Stimulated activated effector memory CD8-positive, alpha-beta T cell treated with anti-CD3 and anti-CD28 coated beads, Interleukin-12 subunit alpha, Interleukin-12 subunit beta, amount 100 ng/mL, for 72 hours (primary cell): ENCODE measurements around the gene ARHGAP15.
A peak's percentile ranks its signal among the peaks of the same experiment; 100 is the strongest.

Experiments
- ATAC-seq: fragments of 150-1000 bp; cut with Tn5 transposase; 2 replicates; pipeline ENCODE4 v1.10.0; 2021
- DNase-seq, 2 donors: peaks; one replicate each; pipeline ENCODE4 v3.0.0; 2021 to 2022; ENCODE audit warnings: low spot score in 2 of 2
- H3K27ac Mint-ChIP-seq: one replicate; pipeline ENCODE4 v1.8.0; 2022; ENCODE audit warnings: mild to moderate bottlenecking, mixed read lengths
- H3K36me3 Mint-ChIP-seq: one replicate; pipeline ENCODE4 v1.8.0; 2022; ENCODE audit warnings: mild to moderate bottlenecking, mixed read lengths
- H3K4me1 Mint-ChIP-seq: one replicate; pipeline ENCODE4 v1.8.0; 2022; ENCODE audit warnings: mixed read lengths
- H3K4me3 Mint-ChIP-seq: one replicate; pipeline ENCODE4 v1.8.0; 2022; ENCODE audit warnings: mild to moderate bottlenecking, mixed read lengths
- H3K9me3 Mint-ChIP-seq: one replicate; pipeline ENCODE4 v1.8.0; 2022; ENCODE audit warnings: mixed read lengths

The ARHGAP15 gene

DNA sequence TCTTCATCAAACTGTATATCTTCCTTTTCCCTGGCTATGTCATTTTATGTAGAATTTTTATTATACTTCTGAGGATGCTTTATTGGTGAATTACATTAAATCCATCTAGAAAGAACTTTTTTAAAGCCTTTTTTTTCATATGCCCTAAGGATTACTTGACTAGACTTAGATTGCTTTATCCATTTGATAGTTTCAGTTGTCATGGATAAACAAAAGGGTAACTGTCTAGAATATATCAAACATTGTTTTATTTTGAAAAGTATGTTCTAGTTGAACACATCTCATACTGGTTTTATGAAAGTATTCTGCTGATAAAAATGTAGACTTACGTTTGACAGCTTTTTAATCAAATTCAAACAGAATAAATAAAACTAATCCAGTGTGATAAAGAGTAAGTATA, 639.8 kb downstream of the ARHGAP15 start:
- DNase-seq = no peak
- H3K4me1 Mint-ChIP-seq = peaks cover 6% of the 10 kb centered on the region
- H3K36me3 Mint-ChIP-seq = peaks cover 20% of the 10 kb centered on the region
- H3K4me3 Mint-ChIP-seq = no peak overlapping the region
- no peaks in the 10 kb centered on the region for H3K9me3 Mint-ChIP-seq
- no peak for ATAC-seq
- H3K27ac Mint-ChIP-seq = no peak overlapping the region

DNA sequence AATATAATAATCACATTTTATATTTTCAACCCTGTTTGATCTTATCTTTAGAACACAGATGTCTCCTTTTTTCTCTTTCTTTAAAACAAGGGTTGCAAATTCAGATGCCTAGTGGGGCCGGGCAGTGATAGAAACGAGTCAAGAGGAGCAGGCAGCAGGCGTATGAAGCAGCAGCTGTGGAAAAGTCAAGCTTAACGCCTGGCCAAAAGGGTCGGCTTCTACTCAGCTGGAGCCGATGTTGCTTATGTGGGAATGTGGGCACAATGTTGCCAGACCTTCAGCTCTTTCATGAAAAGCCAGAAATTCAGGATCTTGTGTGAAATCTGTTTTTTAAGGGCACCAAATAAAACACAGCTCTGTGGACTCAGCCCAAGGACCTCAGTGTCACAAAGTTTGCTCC, 642.7 kb downstream of the ARHGAP15 start:
- Mint-ChIP-seq H3K27ac (no peak overlapping the region), H3K9me3 (no peaks in the 10 kb centered on the region), H3K36me3 (peaks cover 20% of the 10 kb centered on the region), H3K4me3 (no peak overlapping the region), H3K4me1 (no peaks in the 10 kb centered on the region)
- ATAC-seq (no peak), DNase-seq (no peak)

- H3K9me3 Mint-ChIP-seq = no peaks in the 10 kb centered on the region
- ATAC-seq (no peak), DNase-seq (no peak)
- no peaks in the 10 kb centered on the region for H3K4me1 Mint-ChIP-seq
- H3K4me3 Mint-ChIP-seq = no peak overlapping the region
- H3K27ac Mint-ChIP-seq = no peak overlapping the region
- no peaks in the 10 kb centered on the region for H3K36me3 Mint-ChIP-seq
These were observed 647.5 kb downstream of the ARHGAP15 start for GRCh38 chr2:143776526-143777297.

- DNase-seq (no peak), ATAC-seq (no peak)
- Mint-ChIP-seq H3K4me1 (no peaks in the 10 kb centered on the region), H3K27ac (no peak overlapping the region), H3K9me3 (no peaks in the 10 kb centered on the region), H3K36me3 (no peaks in the 10 kb centered on the region), H3K4me3 (no peak overlapping the region)
These were observed 649.8 kb downstream of the ARHGAP15 start for GRCh38 chr2:143779021-143779420.

DNA sequence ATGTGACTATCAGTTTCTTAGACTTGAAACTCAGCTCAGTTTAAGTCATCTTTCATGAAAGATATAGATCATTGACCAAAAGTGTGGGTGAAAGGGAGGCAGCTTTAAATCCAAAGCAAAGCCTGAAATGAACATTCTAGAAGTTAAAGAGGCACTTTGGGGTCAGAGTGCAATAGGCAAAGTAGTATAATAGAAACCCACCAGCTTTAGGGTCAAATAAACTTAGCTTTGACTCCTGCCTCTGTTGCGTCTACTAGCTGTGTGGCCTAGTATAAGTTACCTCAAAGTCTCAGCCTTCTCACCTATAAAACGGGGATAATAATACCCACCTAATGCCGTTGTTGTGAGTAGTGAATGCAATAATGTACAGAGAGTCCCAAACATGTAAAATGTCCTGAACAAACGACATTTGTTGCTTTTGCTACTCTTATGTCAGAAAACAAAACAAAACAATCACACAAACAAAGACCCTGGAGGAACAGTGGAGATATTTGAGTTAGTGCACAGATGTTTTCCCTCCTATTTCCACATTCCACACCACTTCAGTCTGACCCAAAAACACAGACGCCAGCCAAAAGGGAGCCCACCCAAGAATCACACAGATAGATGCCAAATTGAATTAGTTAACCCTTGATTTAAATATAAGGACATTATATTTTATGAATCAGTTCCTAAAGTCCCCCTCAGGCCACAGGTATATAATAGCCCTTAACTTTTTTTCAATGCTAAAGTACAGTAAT, 657.0 kb downstream of the ARHGAP15 start:
- no peaks in the 10 kb centered on the region for H3K36me3 Mint-ChIP-seq
- ATAC-seq = no peak
- no peak for DNase-seq

GRCh38 chr2:143787674-143788073, 658.5 kb downstream of the ARHGAP15 start:
- ATAC-seq (peak; percentile 64), DNase-seq (no peak)
- H3K36me3 Mint-ChIP-seq = no peaks in the 10 kb centered on the region
- H3K4me3 Mint-ChIP-seq = no peak overlapping the region
- H3K4me1 Mint-ChIP-seq = no peaks in the 10 kb centered on the region
- peaks cover 3% of the 10 kb centered on the region for H3K9me3 Mint-ChIP-seq
- no peak overlapping the region for H3K27ac Mint-ChIP-seq

More for the DNA sequence above, 657.0 kb downstream of the ARHGAP15 start:
- H3K4me1 Mint-ChIP-seq = no peaks in the 10 kb centered on the region
- H3K4me3 Mint-ChIP-seq = no peak overlapping the region
- peaks cover 3% of the 10 kb centered on the region for H3K9me3 Mint-ChIP-seq
- H3K27ac Mint-ChIP-seq = no peak overlapping the region

DNA sequence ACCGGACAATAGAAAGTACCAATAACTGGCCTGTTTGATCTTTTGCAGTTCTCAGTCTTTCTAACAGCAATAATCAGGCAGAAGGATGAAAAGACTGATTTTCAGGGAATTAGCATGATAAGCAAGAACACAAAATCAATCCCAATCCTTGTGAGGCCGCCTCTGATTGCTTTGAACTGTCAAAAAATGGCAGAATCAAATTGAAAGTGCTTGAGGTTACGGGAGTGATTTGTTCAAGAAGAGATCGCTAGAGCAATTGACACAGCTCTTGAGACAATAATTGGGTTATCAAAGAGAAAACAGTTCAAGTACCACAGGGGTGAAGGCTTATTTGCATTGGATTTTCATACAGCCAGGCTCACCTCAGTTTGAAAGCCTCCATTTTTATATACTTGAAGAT, 663.4 kb downstream of the ARHGAP15 start:
- H3K36me3 Mint-ChIP-seq = no peaks in the 10 kb centered on the region
- no peak overlapping the region for H3K4me3 Mint-ChIP-seq
- peaks cover 3% of the 10 kb centered on the region for H3K9me3 Mint-ChIP-seq
- H3K27ac Mint-ChIP-seq = no peak overlapping the region
- ATAC-seq = no peak
- no peaks in the 10 kb centered on the region for H3K4me1 Mint-ChIP-seq
- no peak for DNase-seq

- H3K4me3 Mint-ChIP-seq = no peak overlapping the region
- ATAC-seq (no peak), DNase-seq (no peak)
- no peak overlapping the region for H3K27ac Mint-ChIP-seq
- peaks cover under 1% of the 10 kb centered on the region for H3K9me3 Mint-ChIP-seq
- H3K4me1 Mint-ChIP-seq = no peaks in the 10 kb centered on the region
- H3K36me3 Mint-ChIP-seq = no peaks in the 10 kb centered on the region
These were observed 664.2 kb downstream of the ARHGAP15 start for GRCh38 chr2:143793381-143793780.

DNA sequence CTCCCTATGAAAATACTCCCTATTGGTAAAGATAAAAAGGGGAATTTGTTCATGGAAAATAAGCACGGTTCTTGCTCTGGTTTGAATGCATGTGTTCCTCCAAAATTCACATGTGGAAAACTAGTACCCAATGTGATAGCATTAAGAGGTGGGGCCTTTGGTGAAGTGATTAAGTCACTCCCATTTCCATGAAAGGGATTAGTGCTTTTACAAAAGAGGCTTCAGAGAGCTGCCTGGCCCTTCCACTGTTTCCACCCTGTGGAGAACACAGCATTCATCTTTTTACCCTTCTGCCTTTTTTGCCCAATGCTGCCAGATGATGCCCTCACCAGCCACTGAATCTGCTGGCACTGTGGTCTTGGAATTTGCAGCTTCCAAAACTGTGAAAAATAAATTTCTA, 666.8 kb downstream of the ARHGAP15 start:
- DNase-seq (no peak), ATAC-seq (no peak)
- no peaks in the 10 kb centered on the region for H3K36me3 Mint-ChIP-seq
- H3K9me3 Mint-ChIP-seq = no peaks in the 10 kb centered on the region
- no peak overlapping the region for H3K27ac Mint-ChIP-seq
- peaks cover 5% of the 10 kb centered on the region for H3K4me1 Mint-ChIP-seq
- H3K4me3 Mint-ChIP-seq = no peak overlapping the region

- no peaks in the 10 kb centered on the region for H3K36me3 Mint-ChIP-seq
- peaks cover 26% of the 10 kb centered on the region for H3K4me1 Mint-ChIP-seq
- H3K27ac Mint-ChIP-seq = peak overlapping the region; percentile 54
- DNase-seq = no peak
- no peak overlapping the region for H3K4me3 Mint-ChIP-seq
- no peak for ATAC-seq
- H3K9me3 Mint-ChIP-seq = no peaks in the 10 kb centered on the region
These were observed 672.3 kb downstream of the ARHGAP15 start for GRCh38 chr2:143801561-143801960.

- Mint-ChIP-seq H3K4me1 (peaks cover 26% of the 10 kb centered on the region), H3K36me3 (no peaks in the 10 kb centered on the region), H3K27ac (peak overlapping the region; percentile 91), H3K4me3 (peak overlapping the region; percentile 61), H3K9me3 (no peaks in the 10 kb centered on the region)
- no peak for DNase-seq
- ATAC-seq = peak; percentile 67
These were observed 673.0 kb downstream of the ARHGAP15 start for GRCh38 chr2:143802242-143802641.

DNA sequence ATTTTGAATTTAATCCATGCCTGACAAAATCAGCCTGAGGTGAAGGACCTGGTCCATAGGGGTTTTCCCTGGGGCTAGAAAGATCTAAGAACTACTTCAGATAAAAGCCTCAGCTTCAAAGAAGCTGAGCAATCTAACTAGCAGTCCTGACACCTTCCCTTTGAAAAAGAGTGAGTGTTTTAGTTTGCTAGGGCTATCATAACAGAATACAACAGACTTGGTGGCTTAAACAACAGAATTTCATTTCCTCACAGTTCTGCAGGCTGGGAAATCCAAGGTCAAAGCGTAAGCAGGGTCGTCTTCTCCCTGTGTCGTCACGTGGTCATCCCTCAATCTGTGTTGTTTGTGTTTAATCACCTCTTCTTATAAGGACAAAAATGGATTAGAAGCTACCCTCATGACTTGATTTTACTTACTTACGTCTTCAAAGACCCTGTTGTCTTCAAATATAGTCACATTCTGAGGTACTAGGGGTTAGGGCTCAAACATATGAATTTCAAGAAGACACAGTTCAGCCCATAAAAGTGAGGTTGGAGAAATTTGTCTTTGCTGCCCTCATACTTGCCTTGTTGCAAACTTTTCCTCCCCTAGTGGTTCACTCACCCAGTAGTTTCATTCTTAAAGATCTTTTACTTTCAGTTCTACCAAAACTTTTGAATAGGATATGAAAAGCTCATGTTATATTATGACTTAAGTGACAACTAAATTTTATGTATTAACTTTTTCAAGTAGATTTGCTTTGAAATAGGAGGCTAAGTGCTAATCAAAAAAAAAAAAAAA, 673.8 kb downstream of the ARHGAP15 start:
- Mint-ChIP-seq H3K27ac (peak overlapping the region; percentile 91), H3K4me3 (peak overlapping the region; percentile 61), H3K36me3 (no peaks in the 10 kb centered on the region), H3K4me1 (peaks cover 26% of the 10 kb centered on the region), H3K9me3 (no peaks in the 10 kb centered on the region)
- peak; percentile 88 for ATAC-seq
- peak in 1 of 2 donors; percentile 61 for DNase-seq

GRCh38 chr2:143803936-143804335, 674.7 kb downstream of the ARHGAP15 start:
- Mint-ChIP-seq H3K4me3 (peak overlapping the region; percentile 61), H3K9me3 (no peaks in the 10 kb centered on the region), H3K36me3 (no peaks in the 10 kb centered on the region), H3K27ac (no peak overlapping the region), H3K4me1 (peaks cover 26% of the 10 kb centered on the region)
- ATAC-seq (no peak), DNase-seq (no peak)

DNA sequence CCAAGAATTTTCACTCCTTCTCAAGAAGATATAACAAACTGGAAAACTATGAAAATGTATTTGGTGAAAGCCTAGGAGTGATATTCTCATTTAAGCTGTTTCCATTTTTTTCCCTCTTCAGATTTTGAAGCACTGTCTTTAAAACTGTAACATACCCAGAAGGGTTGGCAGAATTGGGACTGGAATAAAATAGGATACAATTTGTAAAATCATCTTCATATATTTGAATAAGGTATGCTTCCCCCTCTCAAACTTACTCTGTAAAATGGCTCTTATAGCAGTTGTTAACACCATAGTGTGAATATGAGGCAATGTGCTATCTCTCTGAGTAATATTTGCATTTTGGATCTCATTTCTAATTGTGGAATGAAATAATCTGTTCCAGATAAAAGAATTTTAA, 676.4 kb downstream of the ARHGAP15 start:
- H3K27ac Mint-ChIP-seq = no peak overlapping the region

GRCh38 chr2:143807192-143807591, 678.0 kb downstream of the ARHGAP15 start:
- H3K27ac Mint-ChIP-seq = no peak overlapping the region
- H3K4me3 Mint-ChIP-seq = no peak overlapping the region

More for the DNA sequence above, 676.4 kb downstream of the ARHGAP15 start:
- Mint-ChIP-seq H3K9me3 (no peaks in the 10 kb centered on the region), H3K36me3 (no peaks in the 10 kb centered on the region), H3K4me3 (no peak overlapping the region), H3K4me1 (peaks cover 21% of the 10 kb centered on the region)
- DNase-seq (no peak), ATAC-seq (no peak)

More at GRCh38 chr2:143807192-143807591, 678.0 kb downstream of the ARHGAP15 start:
- Mint-ChIP-seq H3K4me1 (peaks cover 15% of the 10 kb centered on the region), H3K9me3 (no peaks in the 10 kb centered on the region), H3K36me3 (no peaks in the 10 kb centered on the region)
- DNase-seq (no peak), ATAC-seq (no peak)
